Lower leg skin (tissue), 3 donors: ENCODE results near the gene NBPF1.
"Not testable (repeated sequence)": the region's sequence is repeated elsewhere in the genome, so short reads cannot be mapped to it uniquely, and the experiment has no call there.

Source experiments
- POLR2A ChIP-seq, 2 donors: fragments of 450-650 bp; IDR thresholded peaks; one replicate each; pipeline ENCODE4 v1.6.1; 2016 to 2017; ENCODE audit warnings: antibody characterized with exemption in 2 of 2, mild to moderate bottlenecking in 1 of 2, moderate library complexity in 1 of 2
- TF ChIP-seq, protein P1 (sequence below), 3 donors: fragments of 450-650 bp; IDR thresholded peaks; one replicate each; pipeline ENCODE4 v1.5.1; 2016; ENCODE audit warnings: antibody characterized with exemption in 3 of 3, mild to moderate bottlenecking in 3 of 3, moderate library complexity in 2 of 3

DNA sequence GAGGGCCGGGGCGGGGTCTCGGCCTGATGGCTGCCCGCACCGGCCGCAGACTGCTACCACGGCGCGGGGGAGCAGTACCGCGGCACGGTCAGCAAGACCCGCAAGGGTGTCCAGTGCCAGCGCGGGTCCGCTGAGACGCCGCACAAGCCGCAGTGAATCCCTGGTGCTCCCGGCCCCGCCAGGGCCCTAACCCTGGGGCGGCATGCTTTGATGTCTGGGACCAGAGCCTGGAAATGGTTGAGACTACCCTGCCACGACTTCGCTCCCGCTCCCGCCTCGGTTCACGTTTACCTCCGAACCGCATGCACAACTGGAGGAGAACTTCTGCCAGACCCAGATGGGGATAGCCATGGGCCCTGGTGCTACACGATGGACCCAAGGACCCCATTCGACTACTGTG is 34.9 kb upstream of the NBPF1 start:
- TF ChIP-seq, protein P1, sequence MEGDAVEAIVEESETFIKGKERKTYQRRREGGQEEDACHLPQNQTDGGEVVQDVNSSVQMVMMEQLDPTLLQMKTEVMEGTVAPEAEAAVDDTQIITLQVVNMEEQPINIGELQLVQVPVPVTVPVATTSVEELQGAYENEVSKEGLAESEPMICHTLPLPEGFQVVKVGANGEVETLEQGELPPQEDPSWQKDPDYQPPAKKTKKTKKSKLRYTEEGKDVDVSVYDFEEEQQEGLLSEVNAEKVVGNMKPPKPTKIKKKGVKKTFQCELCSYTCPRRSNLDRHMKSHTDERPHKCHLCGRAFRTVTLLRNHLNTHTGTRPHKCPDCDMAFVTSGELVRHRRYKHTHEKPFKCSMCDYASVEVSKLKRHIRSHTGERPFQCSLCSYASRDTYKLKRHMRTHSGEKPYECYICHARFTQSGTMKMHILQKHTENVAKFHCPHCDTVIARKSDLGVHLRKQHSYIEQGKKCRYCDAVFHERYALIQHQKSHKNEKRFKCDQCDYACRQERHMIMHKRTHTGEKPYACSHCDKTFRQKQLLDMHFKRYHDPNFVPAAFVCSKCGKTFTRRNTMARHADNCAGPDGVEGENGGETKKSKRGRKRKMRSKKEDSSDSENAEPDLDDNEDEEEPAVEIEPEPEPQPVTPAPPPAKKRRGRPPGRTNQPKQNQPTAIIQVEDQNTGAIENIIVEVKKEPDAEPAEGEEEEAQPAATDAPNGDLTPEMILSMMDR (IDR thresholded peaks at IDR 0.05), result not testable (repeated sequence)
- not testable (repeated sequence) for TF ChIP-seq POLR2A (IDR thresholded peaks at IDR 0.05)
